AG04449 (cell line): Measurements from ENCODE around the gene MYBPC2.
"Not testable (repeated sequence)": the region's sequence is repeated elsewhere in the genome, so short reads cannot be mapped to it uniquely, and the experiment has no call there.

Source experiments
- CTCF ChIA-PET: fragments of 350-600 bp; formaldehyde crosslinking; extraction: SDS; loops from one replicate; lab custom pipeline; 2021; ENCODE audit warnings: antibody characterized with exemption; lab: Yijun Ruan, JAX
- POLR2A ChIA-PET: fragments of 400-600, 350-600 bp; formaldehyde crosslinking; extraction: SDS; loops from one replicate; lab custom pipeline; 2020; ENCODE audit warnings: antibody characterized with exemption, inconsistent platforms; lab: Yijun Ruan, JAX
- DNase-seq: peaks from one replicate; pipeline ENCODE4 v3.0.0-alpha.2; 2010; ENCODE audit warnings: low read depth, low spot score
- H3K4me3 ChIP-seq: 2 replicates; pipeline ENCODE4 v1.5.1; 2011; ENCODE audit warnings: low read depth, mild to moderate bottlenecking, control low read depth, low read length
- TF ChIP-seq, protein P1 (sequence below): IDR thresholded peaks from one replicate; pipeline ENCODE4 v1.5.1; 2011; ENCODE audit warnings: mild to moderate bottlenecking, moderate library complexity, low read length, control low read depth, inconsistent platforms; ENCODE audit not compliant: insufficient read depth; ENCODE audit errors: missing control alignments

MYBPC2 gene

DNA sequence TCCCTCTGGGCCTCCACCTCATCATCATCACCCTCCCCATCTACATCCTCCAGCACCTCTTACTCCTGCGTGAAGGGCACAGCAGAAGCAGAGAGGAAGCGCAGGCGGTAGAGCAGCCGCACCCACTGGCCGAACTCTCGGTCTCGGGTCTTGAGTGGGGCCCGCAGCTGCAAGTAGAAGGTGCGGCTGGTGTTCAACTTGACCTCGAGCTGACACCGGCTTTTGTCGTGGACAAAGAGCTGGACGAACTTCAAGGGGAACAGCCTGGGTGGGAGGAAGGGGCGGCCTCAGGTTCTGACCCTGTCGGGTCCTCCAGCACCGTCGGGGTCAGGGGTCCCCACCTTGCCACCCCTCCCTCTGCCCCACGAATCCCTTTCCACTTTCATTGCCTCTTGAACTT lies 34.9 kb downstream of the MYBPC2 start:
- TF ChIP-seq, protein P1, sequence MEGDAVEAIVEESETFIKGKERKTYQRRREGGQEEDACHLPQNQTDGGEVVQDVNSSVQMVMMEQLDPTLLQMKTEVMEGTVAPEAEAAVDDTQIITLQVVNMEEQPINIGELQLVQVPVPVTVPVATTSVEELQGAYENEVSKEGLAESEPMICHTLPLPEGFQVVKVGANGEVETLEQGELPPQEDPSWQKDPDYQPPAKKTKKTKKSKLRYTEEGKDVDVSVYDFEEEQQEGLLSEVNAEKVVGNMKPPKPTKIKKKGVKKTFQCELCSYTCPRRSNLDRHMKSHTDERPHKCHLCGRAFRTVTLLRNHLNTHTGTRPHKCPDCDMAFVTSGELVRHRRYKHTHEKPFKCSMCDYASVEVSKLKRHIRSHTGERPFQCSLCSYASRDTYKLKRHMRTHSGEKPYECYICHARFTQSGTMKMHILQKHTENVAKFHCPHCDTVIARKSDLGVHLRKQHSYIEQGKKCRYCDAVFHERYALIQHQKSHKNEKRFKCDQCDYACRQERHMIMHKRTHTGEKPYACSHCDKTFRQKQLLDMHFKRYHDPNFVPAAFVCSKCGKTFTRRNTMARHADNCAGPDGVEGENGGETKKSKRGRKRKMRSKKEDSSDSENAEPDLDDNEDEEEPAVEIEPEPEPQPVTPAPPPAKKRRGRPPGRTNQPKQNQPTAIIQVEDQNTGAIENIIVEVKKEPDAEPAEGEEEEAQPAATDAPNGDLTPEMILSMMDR: no peak
- POLR2A ChIA-PET: no interaction called here
- no peak for DNase-seq
- no peak overlapping the region for H3K4me3 ChIP-seq
- CTCF ChIA-PET: interaction anchor here (1.3 kb wide), 1 partner anchor 99 kb away, joined by 5 read pairs; no protein-coding TSS in a partner anchor

DNA sequence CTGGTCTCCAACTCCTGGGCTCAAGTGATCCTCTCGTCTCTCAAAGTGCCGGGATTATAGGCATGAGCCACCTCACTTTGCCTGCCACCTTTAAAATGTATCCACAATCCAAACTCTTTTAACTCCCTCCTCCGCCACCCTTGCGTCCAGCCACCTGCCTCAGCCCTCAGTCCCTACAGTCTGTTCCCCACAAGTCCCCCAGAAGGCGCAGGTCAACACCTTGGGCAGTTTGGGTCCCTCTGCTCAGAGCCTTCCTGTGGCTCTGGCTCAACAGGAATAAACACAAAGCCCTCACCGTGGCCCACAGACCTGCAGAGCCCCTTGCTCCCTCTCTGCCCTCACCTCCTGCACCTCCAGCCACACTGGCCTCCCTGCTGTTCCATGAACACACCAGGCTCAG lies 36.1 kb downstream of the MYBPC2 start:
- ChIA-PET POLR2A (no interaction called here), CTCF (interaction anchor here (1.3 kb wide), 1 partner anchor 101 kb away, joined by 5 read pairs; no protein-coding TSS in a partner anchor)
- TF ChIP-seq, protein P1: no peak
- H3K4me3 ChIP-seq: no peak overlapping the region
- no peak for DNase-seq

DNA sequence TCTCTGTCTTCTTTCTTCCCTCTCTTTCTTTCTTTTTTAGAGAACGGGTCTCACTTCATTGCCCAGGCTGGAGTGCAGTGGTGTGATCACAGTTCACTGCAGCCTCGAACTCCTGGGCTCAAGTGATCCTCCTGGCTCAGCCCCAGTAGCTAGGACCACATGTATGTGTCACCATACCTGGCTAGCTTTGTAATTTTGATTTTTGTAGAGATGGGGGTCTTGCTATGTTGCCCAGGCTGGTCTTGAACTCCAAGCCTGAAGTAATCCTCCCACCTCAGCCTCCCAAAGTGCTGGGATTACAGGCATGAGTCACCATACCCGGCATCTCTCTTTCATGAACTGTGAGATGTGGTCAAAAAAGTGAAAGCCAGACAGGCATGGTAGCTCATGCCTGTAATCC lies 40.6 kb downstream of the MYBPC2 start:
- CTCF ChIA-PET: interaction anchor here (3.9 kb wide), 1 partner anchor 11 kb away, joined by 35 read pairs; no protein-coding TSS in a partner anchor
- DNase-seq, POLR2A ChIA-PET, H3K4me3 ChIP-seq: not testable (repeated sequence)

DNA sequence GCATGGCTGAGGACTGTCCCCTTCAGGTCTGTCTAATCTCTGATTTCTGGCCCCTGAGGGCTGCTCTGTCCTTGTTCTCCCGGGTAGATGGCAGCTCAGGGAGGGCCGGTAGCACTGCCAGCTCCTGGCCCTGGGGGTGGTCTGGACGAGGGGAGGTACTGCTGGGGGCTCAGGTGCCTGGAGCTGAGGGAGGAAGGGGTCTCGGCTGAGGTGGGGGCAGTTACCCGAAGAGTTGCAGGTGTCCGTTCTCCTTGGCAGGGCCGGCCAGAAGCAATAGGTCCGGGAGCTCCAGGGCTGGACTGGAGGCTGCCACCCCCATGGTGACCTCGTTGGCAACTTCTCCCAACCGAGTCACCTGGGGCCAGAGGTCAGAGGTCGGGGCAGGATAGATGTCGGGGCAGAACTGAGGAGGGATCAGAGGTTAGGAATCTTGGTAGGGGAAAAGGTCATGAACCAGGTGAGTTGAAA lies 42.4 kb downstream of the MYBPC2 start:
- TF ChIP-seq, protein P1: no peak
- DNase-seq: no peak
- ChIA-PET CTCF (interaction anchor here (1.0 to 3.9 kb wide), 3 partner anchors 9 to 106 kb away, joined by 5 to 35 read pairs (median 6); no protein-coding TSS in a partner anchor), POLR2A (no interaction called here)
- H3K4me3 ChIP-seq: no peak overlapping the region

DNA sequence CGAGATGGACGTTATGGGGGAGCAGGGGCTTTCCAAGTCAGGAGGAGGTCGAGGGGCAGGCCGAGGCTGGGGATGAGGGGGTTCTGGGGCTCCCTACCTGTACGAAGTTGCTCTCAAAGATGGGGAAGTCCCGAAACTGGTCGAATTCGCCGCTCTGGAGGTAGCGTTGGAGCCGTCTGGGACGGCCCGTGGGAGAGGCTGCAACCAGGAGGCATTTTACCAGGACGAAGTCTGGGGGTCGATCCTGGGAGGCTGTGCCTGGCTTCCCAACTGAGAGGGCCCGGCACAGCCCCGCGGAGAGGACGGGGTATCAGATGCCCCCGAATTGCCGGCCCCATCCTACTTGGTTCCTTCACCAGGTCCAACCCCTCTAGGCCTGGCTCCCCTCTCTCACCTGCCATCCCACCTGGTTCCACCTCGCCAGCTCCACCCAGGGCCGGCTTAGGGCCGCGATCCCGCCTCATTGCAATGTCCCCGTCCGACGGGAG lies 43.1 kb downstream of the MYBPC2 start:
- ChIA-PET CTCF (interaction anchor here (1.1 to 3.9 kb wide), 3 partner anchors 10 to 15 kb away, joined by 5 to 35 read pairs (median 5); no protein-coding TSS in a partner anchor), POLR2A (no interaction called here)
- TF ChIP-seq, protein P1: no peak
- peak overlapping the region; percentile 91; the same call in 1 of the 2 replicates for H3K4me3 ChIP-seq
- DNase-seq: no peak

DNA sequence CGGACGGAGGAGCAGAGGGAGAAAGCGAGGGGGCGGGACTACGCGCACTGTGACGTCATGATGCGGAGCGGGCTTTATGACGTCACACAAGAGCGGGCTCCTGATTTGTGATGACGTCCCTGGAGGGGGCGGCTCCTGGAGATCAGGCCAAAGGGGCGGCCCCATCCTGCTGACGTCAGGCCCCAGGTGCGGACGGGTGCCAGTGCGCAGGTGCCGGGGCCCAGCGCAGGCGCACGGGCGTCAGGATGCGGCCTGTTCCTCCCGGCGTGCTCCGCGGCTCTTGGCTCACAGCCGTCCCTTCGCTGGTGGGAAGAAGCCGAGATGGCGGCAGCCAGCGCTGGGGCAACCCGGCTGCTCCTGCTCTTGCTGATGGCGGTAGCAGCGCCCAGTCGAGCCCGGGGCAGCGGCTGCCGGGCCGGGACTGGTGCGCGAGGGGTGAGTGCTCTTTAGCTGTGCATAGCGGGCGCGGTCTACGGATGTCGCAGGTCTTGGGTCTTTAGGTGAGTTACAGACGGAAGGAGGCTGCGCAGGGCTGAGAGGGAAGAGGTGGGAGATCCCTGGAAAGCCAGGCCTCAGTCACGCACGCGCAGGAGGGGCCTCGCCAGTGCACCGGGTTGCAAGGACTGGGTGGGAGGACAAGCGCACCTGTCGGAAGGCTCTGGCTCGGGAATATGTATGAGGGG lies 43.7 kb downstream of the MYBPC2 start, which contains the start of the genes EMC10 and GARIN5A:
EMC10 (plus strand) TSS at position 284 of the 683 bp plus-strand sequence; CDS start at position 322, 38 bp downstream.
GARIN5A (minus strand) TSS at position 625 of the 683 bp plus-strand sequence; CDS start at position 165, 460 bp downstream.
- POLR2A ChIA-PET: no interaction called here
- CTCF ChIA-PET: interaction anchor here (1.1 kb wide), 1 partner anchor 16 kb away, joined by 5 read pairs; no protein-coding TSS in a partner anchor
- TF ChIP-seq, protein P1: no peak
- H3K4me3 ChIP-seq: peak within 1 kb of the TSS; percentile 91
- DNase-seq: peak; percentile 49
